ENCODE data around the gene UNK.

The UNK gene

DNA sequence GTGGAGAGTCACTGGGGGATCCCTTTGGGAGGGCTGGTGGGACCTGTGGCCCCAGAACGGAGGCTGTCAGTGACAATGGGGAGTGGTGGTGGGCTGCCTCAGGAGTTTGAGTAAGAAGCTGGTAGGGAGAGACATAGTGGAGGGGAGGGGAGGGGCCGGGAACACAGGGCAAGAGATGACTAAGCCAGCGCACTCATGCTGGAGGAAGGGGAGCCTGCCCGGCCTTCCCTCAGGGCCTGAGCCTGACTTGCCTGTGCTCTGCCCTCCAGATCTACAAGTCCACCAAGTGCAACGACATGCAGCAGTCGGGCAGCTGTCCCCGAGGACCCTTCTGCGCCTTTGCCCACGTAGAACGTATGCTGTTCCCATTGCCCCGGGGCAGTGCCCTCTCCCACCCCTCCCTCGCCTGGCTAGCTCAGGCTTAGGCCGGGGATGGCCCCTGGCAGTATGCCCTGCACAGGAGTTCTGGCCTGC is 30.3 kb downstream of the UNK start:
- TF ChIP-seq GATA2 (IDR thresholded peaks at IDR 0.05; ENCODE audit: low read depth, low read length) (no peak), GATA3 (IDR thresholded peaks at IDR 0.05; ENCODE audit: low read depth, low read length) (no peak)

DNA sequence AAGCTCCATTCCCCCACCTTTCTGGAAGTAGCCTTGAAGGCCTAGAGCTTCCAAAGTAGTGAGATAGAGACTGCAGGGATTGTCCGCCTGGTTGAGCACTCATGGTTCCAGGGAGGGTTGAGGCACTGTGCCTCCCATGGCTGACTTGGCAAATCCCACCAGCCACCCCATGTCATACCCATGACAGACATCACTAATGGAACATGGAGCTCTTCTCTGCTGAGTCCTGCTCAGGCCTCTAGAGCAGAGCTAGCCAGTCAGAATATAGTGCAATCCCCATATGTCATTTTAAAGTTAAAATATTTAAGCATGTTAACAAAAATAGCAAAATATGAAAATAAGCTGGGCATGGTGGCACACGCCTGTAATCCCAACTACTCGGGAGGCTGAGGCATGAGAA is 30.8 kb downstream of the UNK start:
- TF ChIP-seq GATA3 (IDR thresholded peaks at IDR 0.05; ENCODE audit: low read depth, low read length) (no peak), GATA2 (IDR thresholded peaks at IDR 0.05; ENCODE audit: low read depth, low read length) (no peak)

DNA sequence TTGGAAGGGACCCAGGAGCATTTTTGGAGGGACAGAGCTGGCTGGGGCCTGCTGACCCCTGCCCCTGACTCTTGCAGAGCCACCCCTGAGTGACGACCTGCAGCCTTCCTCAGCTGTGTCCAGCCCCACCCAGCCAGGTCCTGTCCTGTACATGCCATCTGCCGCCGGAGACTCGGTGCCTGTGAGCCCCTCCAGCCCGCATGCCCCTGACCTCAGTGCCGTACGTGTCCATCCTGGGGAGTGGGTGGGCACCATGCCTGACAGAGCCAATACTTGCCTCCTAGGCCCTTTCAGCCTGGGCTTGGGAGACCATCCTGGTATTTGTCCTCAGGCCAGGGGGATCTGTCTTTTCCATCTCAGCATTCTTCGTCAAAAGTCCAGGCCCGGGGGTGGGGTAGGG is 32.1 kb downstream of the UNK start:
- TF ChIP-seq GATA2 (IDR thresholded peaks at IDR 0.05; ENCODE audit: low read depth, low read length) (no peak), GATA3 (IDR thresholded peaks at IDR 0.05; ENCODE audit: low read depth, low read length) (no peak)

DNA sequence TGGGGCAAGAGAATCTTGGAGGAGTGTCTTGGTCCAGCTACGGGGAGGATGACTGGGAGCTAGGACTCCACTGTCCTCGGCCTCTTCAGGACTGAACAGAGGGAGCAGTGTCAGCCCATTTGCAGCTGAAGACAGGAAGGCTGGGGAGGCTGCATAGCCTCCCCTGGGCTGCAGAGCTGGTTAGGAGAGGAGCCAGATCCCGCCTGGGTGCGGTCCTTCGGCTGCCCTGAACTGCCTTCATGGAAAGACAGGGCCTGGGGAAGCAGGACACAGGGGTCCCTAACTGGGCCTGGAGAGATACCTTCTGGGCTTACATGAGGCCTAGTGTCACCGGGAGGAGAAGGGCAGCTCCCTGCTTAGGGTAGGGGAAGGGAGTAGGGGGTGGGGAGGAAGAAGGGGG is 33.0 kb downstream of the UNK start:
- TF ChIP-seq GATA2 (IDR thresholded peaks at IDR 0.05; ENCODE audit: low read depth, low read length), result no peak
- no peak for TF ChIP-seq GATA3 (IDR thresholded peaks at IDR 0.05; ENCODE audit: low read depth, low read length)

DNA sequence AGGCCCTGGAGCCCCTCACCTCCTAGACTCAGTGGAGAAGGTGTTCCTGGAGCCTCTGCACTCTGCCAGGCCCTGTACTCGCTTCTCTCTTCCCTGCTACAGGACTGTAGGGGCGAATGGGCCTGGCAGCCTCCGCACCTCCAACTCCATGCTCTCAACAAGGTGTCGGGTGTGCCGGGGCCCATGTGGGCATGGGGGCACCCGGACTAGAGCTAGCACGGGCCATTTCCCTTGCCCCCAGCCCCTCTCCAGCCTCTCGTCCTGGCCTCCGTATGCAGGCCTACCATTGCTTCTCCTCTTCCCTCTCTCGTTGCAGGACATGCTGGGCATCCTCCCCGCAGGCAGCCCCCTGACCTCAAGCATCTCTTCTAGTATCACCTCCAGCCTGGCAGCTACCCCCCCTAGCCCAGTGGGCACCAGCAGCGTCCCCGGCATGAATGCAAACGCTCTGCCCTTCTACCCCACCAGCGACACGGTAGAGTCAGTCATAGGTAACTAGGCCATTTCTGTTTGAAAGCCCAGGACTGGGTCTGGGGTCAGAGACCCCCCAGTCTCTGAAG is 33.8 kb downstream of the UNK start:
- no peak for TF ChIP-seq GATA3 (IDR thresholded peaks at IDR 0.05; ENCODE audit: low read depth, low read length)
- TF ChIP-seq GATA2 (IDR thresholded peaks at IDR 0.05; ENCODE audit: low read depth, low read length), result no peak

DNA sequence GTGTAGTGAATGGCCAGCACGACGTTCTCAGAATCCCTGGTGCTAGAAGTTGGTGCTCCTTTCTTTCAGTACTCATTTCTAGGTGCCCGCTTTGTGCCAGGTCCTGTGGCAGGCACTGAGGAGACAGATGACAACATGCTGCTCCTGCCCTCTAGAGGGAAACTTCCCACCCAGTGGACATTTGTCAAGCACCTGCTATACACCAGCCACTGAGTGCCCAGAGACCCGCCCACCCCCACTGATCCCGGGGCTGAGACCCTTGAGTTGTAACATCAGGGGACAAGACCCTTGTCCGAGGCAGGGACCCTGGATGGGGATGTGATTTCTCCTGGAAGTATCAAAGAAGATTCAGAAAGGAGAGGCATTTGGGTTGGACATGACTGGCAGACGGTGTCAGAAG is 34.5 kb downstream of the UNK start:
- no peak for TF ChIP-seq GATA2 (IDR thresholded peaks at IDR 0.05; ENCODE audit: low read depth, low read length)

DNA sequence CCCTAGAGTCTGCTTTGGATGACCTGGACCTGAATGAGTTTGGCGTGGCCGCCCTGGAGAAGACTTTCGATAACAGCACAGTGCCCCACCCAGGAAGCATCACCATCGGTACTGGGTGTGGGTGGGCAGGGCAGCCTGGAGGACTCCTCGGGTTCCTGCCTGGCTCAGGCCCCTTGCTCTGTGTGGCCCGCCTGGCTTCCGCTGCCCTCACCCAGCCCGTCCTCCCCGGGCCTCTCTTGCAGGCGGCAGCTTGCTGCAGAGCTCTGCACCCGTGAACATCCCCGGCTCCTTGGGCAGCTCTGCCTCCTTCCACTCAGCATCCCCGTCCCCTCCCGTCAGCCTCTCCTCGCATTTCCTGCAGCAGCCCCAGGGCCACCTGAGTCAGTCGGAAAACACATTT is 35.1 kb downstream of the UNK start:
- TF ChIP-seq GATA2 (IDR thresholded peaks at IDR 0.05; ENCODE audit: low read depth, low read length) (no peak), GATA3 (IDR thresholded peaks at IDR 0.05; ENCODE audit: low read depth, low read length) (no peak)

DNA sequence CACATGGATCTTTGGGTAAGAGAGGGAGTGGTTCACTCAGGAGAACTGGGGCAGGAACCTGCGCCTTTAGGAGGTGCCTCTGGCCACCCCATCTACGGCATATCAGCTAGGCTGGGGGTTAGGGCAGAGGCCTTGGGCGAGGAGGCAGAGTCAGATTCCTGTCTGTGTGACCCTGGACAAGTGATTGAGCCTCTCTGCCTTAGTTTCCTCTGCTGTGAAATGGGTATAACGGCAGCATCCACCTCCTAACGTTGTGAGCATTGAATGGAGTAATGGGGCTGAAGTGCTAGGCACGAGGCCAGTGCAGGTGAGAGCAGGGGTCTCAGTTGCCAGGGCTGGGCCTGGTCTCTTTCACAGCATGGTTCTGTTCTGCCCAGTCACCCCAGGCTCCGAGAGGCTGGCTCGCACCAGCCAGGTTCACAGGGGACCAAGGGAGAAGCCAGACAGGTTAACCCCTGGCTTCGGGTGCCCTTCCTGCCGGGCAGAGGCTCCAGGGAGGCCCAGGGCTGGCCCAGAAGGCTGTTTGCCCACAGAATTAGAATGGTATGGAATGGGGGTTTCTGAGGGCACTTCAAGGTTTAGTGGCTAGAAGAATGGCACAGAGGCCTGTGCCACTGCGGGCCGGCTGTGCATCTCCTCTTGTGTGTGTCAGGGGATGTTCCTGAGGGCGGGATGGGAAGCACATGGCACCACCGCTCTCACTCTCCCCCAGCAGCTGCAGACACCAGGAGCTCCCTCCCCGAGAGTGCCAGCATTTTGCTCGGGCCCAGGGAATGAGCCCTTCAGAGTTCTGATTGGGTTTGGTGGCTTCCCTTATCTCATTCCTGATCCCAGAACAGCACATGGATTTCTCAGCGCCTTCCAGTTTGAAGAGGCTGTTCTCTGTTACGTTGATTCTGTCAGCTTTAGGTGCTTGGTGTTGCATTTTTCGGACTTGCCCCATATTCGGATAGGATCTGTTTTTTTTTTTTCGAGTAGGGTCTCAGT is 35.8 kb downstream of the UNK start:
- TF ChIP-seq GATA3 (IDR thresholded peaks at IDR 0.05; ENCODE audit: low read depth, low read length) (no peak), GATA2 (IDR thresholded peaks at IDR 0.05; ENCODE audit: low read depth, low read length) (no peak)

DNA sequence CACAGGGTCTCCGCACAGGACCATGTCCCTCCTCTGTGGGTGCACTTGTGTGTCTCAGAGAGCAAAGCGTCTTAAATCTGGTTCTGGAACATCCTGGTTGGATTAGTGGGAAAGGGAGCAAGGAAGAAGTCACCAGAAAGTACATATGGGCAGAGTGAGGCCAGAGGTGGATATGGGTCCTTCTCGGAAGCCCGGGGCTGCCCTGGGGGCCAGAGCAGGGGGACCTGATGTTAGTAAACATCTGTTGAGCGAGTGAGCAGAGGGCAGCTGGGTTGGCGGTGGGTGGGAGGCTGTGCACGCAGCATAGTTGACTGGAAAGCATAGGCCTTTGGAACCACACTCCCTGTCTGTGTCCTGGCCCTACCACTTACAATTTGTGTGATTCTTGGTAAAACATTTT is 36.9 kb downstream of the UNK start:
- no peak for TF ChIP-seq GATA3 (IDR thresholded peaks at IDR 0.05; ENCODE audit: low read depth, low read length)

DNA sequence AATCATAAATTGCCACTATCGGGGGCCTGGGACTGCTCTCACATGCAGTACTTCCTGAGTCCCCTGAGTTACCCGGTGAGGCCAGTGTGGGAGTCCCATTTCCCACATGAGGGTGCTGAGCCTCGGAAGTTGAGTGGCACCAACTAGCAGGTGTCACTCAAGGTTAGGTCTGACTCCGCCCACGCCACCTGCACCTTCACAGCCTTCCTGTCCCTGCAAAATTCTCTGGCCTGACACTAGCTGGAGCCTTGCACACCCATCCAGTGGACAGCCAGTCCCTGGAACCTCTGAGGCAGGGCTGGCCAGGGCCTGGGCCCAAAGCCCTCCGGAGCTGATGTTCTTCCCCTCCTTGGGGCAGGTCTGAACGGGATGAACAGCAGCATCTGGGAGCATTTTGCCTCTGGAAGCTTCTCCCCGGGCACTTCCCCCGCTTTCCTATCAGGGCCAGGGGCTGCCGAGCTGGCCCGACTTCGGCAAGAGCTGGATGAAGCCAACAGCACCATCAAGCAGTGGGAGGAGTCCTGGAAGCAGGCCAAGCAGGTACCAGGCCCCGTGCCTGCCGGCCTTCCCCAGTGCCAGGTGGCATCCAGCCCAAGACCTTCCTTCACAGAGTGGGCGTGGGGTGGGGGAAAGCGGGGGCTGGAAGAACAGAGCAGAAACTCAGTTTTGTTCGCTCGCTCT is 37.7 kb downstream of the UNK start:
- TF ChIP-seq GATA3 (IDR thresholded peaks at IDR 0.05; ENCODE audit: low read depth, low read length) (no peak), GATA2 (IDR thresholded peaks at IDR 0.05; ENCODE audit: low read depth, low read length) (no peak)

DNA sequence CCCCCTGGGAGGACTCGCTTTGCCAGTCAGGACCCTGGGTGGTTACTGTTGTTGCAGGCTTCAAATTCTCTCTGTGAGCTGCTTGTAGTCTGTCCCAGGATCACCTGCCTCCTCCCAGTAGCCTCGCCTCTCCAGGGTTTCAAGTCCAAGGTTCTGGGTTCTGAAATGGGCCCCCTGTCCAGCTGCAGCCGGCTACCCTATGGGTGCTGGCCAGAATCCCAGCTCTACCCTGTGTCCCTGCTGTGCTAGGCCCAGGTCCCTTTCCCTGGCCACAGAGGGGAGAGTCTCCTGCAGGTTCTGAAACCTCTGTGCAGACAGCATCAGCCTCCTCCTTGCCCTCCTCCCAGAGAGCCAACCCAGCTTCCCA is 38.2 kb downstream of the UNK start:
- no peak for TF ChIP-seq GATA3 (IDR thresholded peaks at IDR 0.05; ENCODE audit: low read depth, low read length)
- no peak for TF ChIP-seq GATA2 (IDR thresholded peaks at IDR 0.05; ENCODE audit: low read depth, low read length)

DNA sequence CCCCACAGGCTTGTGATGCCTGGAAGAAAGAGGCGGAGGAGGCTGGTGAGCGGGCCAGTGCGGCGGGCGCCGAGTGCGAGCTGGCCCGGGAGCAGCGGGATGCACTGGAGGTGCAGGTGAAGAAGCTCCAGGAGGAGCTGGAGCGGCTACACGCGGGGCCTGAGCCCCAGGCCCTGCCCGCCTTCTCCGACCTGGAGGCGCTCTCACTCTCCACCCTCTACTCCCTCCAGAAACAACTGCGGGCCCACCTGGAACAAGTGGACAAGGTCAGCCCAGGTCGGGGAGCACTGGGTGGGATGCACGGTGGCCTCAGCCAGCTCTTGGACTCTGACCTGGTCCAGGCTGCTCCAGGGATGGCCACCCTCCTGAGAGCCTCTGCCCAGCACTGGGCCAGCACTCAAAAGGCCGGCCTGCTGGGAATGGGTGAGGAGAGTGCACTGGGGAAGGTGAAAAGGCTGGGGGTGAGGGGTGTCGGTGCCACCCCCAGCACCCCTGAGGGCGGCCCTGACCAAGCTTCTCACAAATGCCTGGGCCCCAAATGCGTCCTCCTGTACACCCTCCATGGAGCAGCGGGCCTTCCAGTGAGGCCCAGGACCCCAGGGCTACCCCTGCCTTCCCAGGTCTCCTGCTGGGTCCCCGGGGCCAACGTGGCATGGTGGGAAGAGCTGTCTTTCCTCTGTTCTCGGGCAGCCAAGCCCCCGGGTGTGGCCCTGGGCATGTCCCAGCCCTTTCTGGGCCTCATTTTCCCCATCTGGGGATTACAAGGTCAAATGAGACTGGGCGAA is 38.8 kb downstream of the UNK start:
- TF ChIP-seq GATA3 (IDR thresholded peaks at IDR 0.05; ENCODE audit: low read depth, low read length), result no peak
- TF ChIP-seq GATA2 (IDR thresholded peaks at IDR 0.05; ENCODE audit: low read depth, low read length), result no peak

DNA sequence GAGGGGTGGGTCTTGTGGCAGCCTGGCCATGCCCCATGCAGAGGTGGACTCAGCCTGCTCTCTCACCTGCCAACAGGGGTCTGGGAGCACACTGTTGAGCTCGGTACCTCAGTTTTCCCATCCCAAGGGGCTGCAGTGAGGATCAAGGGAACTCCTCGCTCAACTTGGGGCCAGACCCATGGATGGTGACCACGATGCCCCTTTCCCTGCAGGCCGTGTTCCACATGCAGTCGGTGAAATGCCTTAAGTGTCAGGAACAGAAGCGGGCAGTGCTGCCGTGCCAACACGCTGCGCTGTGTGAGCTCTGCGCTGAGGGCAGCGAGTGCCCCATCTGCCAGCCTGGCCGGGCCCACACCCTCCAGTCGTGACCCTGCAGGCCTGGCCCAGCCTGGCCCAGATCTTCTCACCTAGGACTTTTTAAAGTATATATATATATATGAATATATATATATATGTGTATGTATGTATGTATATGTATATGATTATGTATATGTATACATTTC is 39.5 kb downstream of the UNK start:
- TF ChIP-seq GATA3 (IDR thresholded peaks at IDR 0.05; ENCODE audit: low read depth, low read length) (no peak), GATA2 (IDR thresholded peaks at IDR 0.05; ENCODE audit: low read depth, low read length) (no peak)

DNA sequence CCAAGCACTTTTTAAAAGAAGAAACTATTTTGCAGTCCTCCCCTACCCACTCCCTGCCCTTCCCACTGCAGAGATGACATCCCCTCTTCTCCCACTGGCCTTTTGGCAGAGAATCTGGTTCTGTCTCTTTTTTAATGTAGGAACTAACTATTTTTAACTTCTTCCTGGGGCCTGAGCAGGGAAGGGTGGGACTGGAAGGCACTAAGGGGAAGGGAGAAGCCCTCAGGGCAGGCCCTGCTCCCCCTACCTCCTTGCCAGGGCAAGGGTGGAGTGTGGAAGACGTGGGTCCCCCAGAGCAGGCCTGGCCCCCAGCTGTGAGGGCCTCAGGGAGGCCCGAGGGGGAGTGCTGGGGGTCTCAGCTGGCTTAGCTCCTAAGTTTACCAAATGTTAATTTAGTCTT is 40.1 kb downstream of the UNK start:
- TF ChIP-seq GATA2 (IDR thresholded peaks at IDR 0.05; ENCODE audit: low read depth, low read length) (no peak), GATA3 (IDR thresholded peaks at IDR 0.05; ENCODE audit: low read depth, low read length) (no peak)

Measured in SH-SY5Y (cell line).